Progenitor cell of endocrine pancreas (in vitro differentiated cells): ENCODE data around the gene MAP3K8. TPM values are rescaled to one million over a fixed set of nuclear protein-coding genes. Genes with fewer than 3 reads are reported as not detected.

Source experiments
- DNase-seq: peaks from one replicate; pipeline ENCODE4 v3.0.0; 2021; ENCODE audit warnings: low spot score; ENCODE audit not compliant: unreplicated experiment
- H3K27ac Mint-ChIP-seq: 2 replicates; pipeline ENCODE4 v1.8.0; 2021; ENCODE audit warnings: mild to moderate bottlenecking, moderate library complexity, mixed read lengths
- H3K27me3 Mint-ChIP-seq: 2 replicates; pipeline ENCODE4 v1.8.0; 2021; ENCODE audit warnings: mixed read lengths
- H3K36me3 Mint-ChIP-seq: 2 replicates; pipeline ENCODE4 v1.8.0; 2022; ENCODE audit warnings: mixed read lengths; ENCODE audit not compliant: insufficient read depth
- H3K4me1 Mint-ChIP-seq: 2 replicates; pipeline ENCODE4 v1.8.0; 2021; ENCODE audit warnings: low read depth, mixed read lengths
- H3K4me3 Mint-ChIP-seq: 2 replicates; pipeline ENCODE4 v1.8.0; 2021; ENCODE audit warnings: low read depth, mild to moderate bottlenecking, moderate library complexity, mixed read lengths
- H3K9me3 Mint-ChIP-seq: 2 replicates; pipeline ENCODE4 v1.8.0; 2021; ENCODE audit warnings: low read depth, mixed read lengths
- total RNA-seq: library from RNA; stranded (reverse); gene quantifications from 2 replicates; pipeline ENCODE4 v1.2.1, GENCODE V29; 2021
- TF ChIP-seq, protein P1 (sequence below): fragments of 200-600 bp; sonication (generic); IDR thresholded peaks from one replicate; pipeline ENCODE4 v1.5.0; 2021; ENCODE audit warnings: antibody characterized with exemption, mild to moderate bottlenecking; ENCODE audit not compliant: unreplicated experiment

The MAP3K8 gene
- total RNA-seq, 1 donor from 2014 or later, result 16.8 TPM

DNA sequence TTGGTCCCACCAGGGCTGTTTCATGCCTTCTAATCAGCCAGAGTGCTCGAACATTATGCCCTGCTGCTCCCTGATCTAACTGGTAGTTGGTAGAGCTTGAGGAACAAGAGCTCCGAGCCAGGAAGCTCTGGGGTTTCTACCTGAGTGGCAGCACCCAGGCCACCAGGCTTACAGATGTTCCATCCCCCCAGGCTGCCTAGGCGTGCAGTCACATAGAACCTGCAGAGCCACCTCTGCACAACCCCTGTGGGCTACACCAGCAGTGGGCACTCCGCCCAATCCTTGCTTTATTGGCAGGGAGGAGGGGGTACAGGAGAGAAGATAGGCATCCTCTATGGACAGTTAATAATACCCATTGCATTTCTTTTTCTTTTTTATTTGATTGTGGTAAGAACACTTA lies 21.8 kb downstream of the MAP3K8 start:
- Mint-ChIP-seq H3K27me3 (no peaks in the 10 kb centered on the region), H3K36me3 (peaks cover 13% of the 10 kb centered on the region), H3K27ac (no peak overlapping the region), H3K9me3 (no peaks in the 10 kb centered on the region), H3K4me3 (no peak overlapping the region), H3K4me1 (no peaks in the 10 kb centered on the region)
- DNase-seq, result no peak
- TF ChIP-seq, protein P1, sequence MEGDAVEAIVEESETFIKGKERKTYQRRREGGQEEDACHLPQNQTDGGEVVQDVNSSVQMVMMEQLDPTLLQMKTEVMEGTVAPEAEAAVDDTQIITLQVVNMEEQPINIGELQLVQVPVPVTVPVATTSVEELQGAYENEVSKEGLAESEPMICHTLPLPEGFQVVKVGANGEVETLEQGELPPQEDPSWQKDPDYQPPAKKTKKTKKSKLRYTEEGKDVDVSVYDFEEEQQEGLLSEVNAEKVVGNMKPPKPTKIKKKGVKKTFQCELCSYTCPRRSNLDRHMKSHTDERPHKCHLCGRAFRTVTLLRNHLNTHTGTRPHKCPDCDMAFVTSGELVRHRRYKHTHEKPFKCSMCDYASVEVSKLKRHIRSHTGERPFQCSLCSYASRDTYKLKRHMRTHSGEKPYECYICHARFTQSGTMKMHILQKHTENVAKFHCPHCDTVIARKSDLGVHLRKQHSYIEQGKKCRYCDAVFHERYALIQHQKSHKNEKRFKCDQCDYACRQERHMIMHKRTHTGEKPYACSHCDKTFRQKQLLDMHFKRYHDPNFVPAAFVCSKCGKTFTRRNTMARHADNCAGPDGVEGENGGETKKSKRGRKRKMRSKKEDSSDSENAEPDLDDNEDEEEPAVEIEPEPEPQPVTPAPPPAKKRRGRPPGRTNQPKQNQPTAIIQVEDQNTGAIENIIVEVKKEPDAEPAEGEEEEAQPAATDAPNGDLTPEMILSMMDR, result no peak

DNA sequence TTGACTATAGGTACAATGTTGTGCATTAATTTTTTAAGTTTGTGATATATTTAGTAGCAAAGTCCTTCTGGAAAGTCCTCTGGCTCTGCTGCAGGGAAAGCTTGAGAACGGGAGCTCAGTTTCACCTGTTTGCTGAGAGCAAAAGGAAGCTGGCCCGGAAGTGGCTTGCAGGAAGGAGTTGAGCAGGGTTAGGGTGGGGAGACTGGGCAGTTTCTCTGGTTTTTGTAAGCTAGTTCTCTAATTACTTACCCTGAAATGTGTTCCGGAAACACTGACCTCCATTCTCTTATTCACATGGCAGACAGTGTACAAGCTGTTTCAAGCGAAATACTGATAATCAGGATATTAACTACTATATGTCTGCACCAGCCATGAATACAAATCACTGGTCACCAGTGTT lies 22.3 kb downstream of the MAP3K8 start:
- no peaks in the 10 kb centered on the region for H3K27me3 Mint-ChIP-seq
- no peaks in the 10 kb centered on the region for H3K9me3 Mint-ChIP-seq
- no peak overlapping the region for H3K27ac Mint-ChIP-seq
- H3K4me3 Mint-ChIP-seq, result no peak overlapping the region
- H3K4me1 Mint-ChIP-seq, result no peaks in the 10 kb centered on the region
- peaks cover 15% of the 10 kb centered on the region for H3K36me3 Mint-ChIP-seq
- no peak for DNase-seq
- TF ChIP-seq, protein P1, result no peak

DNA sequence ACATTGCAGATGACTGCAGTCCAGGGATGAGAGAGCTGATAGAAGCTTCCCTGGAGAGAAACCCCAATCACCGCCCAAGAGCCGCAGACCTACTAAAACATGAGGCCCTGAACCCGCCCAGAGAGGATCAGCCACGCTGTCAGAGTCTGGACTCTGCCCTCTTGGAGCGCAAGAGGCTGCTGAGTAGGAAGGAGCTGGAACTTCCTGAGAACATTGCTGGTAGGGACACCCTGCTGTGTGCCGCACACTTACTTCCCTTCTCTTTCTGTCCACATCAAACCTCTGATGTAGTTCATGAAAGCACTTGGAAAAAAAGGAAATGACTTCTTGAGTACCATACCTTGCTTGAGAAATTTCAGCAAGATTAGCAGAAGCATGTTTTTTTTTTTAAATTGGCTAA lies 25.3 kb downstream of the MAP3K8 start:
- TF ChIP-seq, protein P1, result no peak
- H3K27me3 Mint-ChIP-seq, result no peaks in the 10 kb centered on the region
- no peak overlapping the region for H3K27ac Mint-ChIP-seq
- H3K4me1 Mint-ChIP-seq, result no peaks in the 10 kb centered on the region
- DNase-seq, result no peak
- H3K9me3 Mint-ChIP-seq, result no peaks in the 10 kb centered on the region
- H3K4me3 Mint-ChIP-seq, result no peak overlapping the region
- peaks cover 12% of the 10 kb centered on the region for H3K36me3 Mint-ChIP-seq

DNA sequence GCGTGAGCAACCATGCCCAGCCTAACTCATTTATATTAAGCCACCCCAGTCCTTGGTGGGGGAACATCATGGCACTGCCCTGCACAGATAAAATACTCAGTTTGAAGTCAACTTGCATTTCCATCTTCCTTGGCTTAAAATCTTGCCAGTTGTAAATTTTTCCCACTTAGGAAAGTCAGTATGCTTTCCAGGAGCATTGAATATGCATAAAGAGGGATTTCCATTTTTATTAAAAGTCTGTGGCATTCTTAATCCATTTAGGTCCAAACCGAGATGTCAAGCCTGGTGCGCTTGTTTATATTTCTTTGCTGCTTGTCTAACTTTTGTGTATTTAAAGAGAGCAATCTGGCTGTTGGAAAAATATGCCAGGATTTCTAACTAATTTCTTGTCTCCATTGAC lies 26.1 kb downstream of the MAP3K8 start:
- peaks cover 12% of the 10 kb centered on the region for H3K36me3 Mint-ChIP-seq
- TF ChIP-seq, protein P1, result no peak
- no peak for DNase-seq
- no peaks in the 10 kb centered on the region for H3K27me3 Mint-ChIP-seq
- no peaks in the 10 kb centered on the region for H3K9me3 Mint-ChIP-seq
- no peak overlapping the region for H3K4me3 Mint-ChIP-seq
- no peaks in the 10 kb centered on the region for H3K4me1 Mint-ChIP-seq
- H3K27ac Mint-ChIP-seq, result no peak overlapping the region

DNA sequence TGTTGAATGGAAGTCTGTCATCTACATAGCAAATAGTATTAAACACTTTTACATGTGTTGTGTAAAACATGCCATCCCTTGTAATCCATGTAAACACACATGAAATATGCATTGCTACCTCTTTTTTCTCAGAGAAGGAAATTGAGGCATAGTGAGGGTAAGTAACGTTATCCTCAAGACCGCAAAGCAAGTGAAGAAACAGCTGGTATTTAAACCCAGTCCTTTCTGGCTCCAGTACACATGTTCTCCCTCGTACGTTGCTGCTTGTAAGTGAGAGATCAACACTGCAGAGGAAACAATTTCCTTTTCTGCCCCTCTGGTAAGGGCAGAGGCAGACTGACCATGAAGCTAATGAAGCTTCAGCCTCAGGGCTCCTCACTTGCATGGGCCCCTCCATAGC lies 28.5 kb downstream of the MAP3K8 start:
- TF ChIP-seq, protein P1, result no peak
- H3K9me3 Mint-ChIP-seq, result no peaks in the 10 kb centered on the region
- H3K27ac Mint-ChIP-seq, result no peak overlapping the region
- no peak overlapping the region for H3K4me3 Mint-ChIP-seq
- H3K36me3 Mint-ChIP-seq, result peaks cover 12% of the 10 kb centered on the region
- peaks cover 8% of the 10 kb centered on the region for H3K4me1 Mint-ChIP-seq
- H3K27me3 Mint-ChIP-seq, result no peaks in the 10 kb centered on the region
- no peak for DNase-seq
